Right forelimb (tissue), 1 donor: ENCODE results near the gene ENSA.
A peak's percentile ranks its signal among the peaks of the same experiment; 100 is the strongest.

ENCODE experiments used
- DNase-seq: peaks from one replicate; pipeline ENCODE4 v3.0.0-alpha.2; 2018

The ENSA gene

GRCh38 chr1:150579945-150580642 lies 49.3 kb downstream of the ENSA start:
- no peak for DNase-seq

GRCh38 chr1:150579110-150579944 lies 50.1 kb downstream of the ENSA start, which contains the start of gene MCL1:
MCL1 (minus strand) TSS chr1:150579610; CDS start chr1:150579530, 80 bp downstream.
- DNase-seq, result peak; percentile 95

GRCh38 chr1:150578272-150579109 lies 50.9 kb downstream of the ENSA start:
- DNase-seq, result peak; percentile 81

- no peak for DNase-seq
These were observed 51.7 kb downstream of the ENSA start for GRCh38 chr1:150577557-150578271.

GRCh38 chr1:150576794-150577556 lies 52.4 kb downstream of the ENSA start:
- no peak for DNase-seq

GRCh38 chr1:150576367-150576711 lies 53.1 kb downstream of the ENSA start:
- DNase-seq, result no peak

GRCh38 chr1:150575518-150576366 lies 53.7 kb downstream of the ENSA start:
- DNase-seq, result no peak

- DNase-seq, result no peak
These were observed 54.3 kb downstream of the ENSA start for GRCh38 chr1:150575072-150575489.

GRCh38 chr1:150574260-150575071 lies 54.9 kb downstream of the ENSA start:
- DNase-seq, result peak; percentile 37

GRCh38 chr1:150573648-150574071 lies 55.8 kb downstream of the ENSA start:
- DNase-seq, result peak; percentile 37

GRCh38 chr1:150572918-150573647 lies 56.3 kb downstream of the ENSA start:
- DNase-seq, result peak; percentile 31
